Left renal pelvis (tissue), 4 donors: ENCODE data around the gene BBOX1. TPM values are rescaled to one million over a fixed set of nuclear protein-coding genes. Genes with fewer than 3 reads are reported as not detected.
"Not testable (repeated sequence)": the region's sequence is repeated elsewhere in the genome, so short reads cannot be mapped to it uniquely, and the experiment has no call there.

Source experiments
- DNase-seq, 4 donors: peaks; one replicate each; pipeline ENCODE4 v3.0.0-alpha.2; 2013; ENCODE audit warnings: low read depth in 4 of 4, low spot score in 3 of 4
- polyA plus RNA-seq, 4 donors: library from polyadenylated mRNA; unstranded; fragments of 120-200 nt; gene quantifications; one replicate each; pipeline ENCODE4 v1.2.1, GENCODE V29; 2013; ENCODE audit not compliant: insufficient read length in 4 of 4

Gene BBOX1, protein sequence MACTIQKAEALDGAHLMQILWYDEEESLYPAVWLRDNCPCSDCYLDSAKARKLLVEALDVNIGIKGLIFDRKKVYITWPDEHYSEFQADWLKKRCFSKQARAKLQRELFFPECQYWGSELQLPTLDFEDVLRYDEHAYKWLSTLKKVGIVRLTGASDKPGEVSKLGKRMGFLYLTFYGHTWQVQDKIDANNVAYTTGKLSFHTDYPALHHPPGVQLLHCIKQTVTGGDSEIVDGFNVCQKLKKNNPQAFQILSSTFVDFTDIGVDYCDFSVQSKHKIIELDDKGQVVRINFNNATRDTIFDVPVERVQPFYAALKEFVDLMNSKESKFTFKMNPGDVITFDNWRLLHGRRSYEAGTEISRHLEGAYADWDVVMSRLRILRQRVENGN
- 10 to 100 TPM in 3 of 4 donors, 1 to 10 TPM in 1; 1.3 to 62.2 (median 38.4) TPM for polyA plus RNA-seq

DNA sequence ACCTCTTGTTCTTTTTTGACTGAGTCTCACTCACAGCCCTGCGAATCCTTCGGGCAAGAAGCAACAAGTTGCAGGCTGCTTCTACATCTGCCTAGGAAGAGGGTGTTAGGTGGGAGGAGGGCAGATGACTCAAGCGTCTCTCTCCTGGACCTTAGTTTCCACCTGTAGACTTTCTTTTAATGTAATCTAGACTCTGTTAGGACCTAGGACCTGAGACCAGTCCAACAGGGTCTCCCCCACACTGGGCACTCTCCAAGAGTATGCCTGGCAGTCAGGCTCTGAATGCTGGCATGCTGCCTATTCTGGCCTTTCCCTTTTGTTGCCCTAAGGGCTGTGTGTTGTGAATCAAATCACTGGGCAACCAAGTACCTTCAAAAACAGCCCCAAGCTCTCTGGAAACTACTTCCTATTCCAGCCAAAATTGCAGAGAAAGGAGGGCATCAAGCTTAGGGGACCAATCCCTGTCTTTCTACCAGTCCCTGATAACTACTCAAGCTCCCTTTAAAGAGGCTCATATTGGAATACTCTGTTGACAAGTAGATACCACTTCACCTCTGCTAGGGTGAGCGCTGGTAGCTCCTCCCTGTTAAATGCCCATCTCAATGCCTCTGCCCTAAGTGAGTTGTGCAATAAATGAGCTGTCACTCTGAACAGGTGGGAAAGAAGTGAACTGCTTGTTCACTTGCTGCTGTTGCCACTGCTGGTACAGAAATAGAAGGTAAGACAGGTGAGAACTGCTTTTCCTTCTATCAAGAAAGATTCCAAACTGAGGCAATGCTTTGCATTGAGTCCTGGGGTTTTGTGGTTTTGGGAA lies at the start of gene BBOX1:
BBOX1 (plus strand) TSS at position 514 of the 814 bp plus-strand sequence. CDS start 14,616 bp downstream, outside the sequence.
- DNase-seq, result no peak

DNA sequence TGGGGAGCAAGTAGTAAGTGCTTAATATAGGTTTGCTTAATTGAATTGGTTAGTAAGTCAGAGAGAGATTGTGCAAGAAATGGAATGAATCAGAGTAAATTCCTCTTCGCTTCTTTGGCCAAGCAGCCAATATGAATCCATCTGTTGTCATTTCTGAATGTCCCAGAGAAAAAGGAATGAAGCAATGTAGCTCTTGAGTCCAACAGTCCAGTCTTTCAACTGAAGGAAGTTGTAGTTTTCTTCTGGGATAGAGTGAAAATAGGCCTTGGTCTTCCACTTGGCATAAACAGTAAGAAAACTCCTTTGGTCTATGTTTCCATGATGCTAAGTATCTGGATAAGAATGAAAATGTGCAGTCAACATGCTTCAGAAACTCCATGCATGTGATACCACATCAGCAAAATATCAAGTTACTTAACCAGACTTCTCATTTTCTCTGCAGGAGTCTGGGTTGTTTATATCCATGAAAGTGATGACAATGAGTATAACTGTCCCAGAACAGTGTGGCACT lies 48.5 kb upstream of the BBOX1 start:
- no peak for DNase-seq

DNA sequence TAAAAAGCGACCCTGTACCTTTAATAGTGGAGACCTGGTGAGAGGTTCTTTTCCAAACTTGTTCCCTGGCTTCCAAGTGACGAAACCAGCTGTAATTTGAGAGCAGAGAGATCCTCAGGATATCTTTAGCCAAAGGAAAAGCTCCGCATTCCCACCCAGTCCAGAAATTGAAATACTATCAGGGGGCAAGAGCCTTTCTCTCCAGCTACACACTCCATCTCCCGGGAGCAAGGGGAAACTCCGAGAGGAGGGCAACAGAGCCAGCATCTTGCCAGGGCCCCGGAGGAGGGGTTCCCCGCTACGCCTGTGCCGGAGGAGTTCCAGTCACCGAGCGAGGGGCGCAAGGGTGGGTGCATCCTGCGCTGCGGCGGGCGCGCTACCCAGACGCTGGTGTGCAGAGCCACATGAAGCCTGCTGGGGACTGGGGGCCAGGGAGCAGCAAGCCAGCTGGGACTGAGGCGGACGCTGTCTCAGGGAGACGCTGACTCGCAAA lies 46.6 kb upstream of the BBOX1 start, which contains the start of gene FIBIN:
FIBIN (plus strand) TSS at position 148 of the 493 bp plus-strand sequence. CDS start 415 bp downstream, outside the sequence.
- peak in 2 of 4 donors; percentile 36 to 42 for DNase-seq

- DNase-seq, result no peak
Observed at GRCh38 chr11:26994631-26995095, 46.0 kb upstream of the BBOX1 start.

DNA sequence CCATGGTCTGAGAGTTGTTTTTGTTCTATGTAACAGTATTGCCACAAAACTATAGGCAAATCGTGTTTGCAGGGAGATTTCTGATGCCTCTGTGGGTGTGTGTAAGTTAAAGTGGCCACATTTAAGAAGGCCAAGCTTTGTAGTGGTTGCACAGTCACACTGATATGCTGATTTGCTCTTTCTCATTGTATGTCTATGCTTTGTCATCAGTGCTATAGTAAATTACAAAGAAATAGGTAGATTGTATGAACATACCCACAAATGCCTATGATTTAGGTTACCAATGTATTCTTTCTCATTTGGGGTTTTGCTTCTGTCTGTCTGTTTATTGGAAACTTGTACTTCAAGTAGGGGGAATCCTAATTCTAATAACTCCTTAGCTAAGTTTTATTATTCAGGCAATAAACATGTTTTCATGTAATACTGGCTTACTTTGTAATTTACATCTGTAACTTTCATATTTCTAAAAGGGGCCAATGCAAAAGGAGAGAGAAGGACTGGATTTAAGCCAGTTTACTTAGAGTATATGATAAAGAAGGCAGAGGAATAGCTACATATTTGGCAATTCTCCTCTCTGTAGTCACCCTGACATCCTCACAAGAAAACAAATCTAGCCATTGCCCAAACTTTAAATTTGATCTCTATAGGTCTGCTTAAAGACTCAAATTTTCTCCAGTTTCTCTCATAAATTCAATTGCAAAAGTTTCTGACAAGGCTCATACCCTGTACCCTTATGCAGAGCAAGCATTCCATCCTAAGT lies 44.7 kb upstream of the BBOX1 start:
- DNase-seq, result no peak

GRCh38 chr11:26997378-26997777 lies 43.2 kb upstream of the BBOX1 start:
- DNase-seq, result no peak

DNA sequence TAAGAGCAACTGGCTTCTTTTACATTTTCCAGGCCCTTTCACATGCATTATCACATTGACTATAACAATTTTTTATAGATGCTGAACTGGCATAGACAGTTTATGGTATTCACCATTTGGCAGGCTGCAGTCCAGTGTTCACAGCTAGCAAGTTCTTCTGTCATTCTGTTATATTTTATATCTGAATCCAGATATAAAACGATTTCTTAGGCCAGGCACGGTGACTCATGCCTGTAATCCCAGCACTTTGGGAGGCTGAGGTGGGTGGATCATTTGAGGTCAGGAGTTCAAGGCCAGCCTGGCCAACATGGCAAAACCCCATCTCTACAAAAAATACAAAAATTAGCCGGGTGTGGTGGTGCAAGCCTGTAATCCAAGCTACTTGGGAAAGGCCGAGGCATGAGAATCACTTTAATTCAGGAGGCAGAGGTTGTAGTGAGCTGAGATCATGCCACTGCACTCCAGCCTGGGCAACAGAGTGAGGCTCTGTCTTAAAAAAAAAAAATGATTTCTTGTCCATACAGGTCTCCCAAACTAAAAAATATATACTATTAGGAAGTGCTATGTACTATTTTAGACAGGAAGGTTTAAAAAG lies 39.4 kb upstream of the BBOX1 start:
- not testable (repeated sequence) for DNase-seq

- no peak for DNase-seq
Observed at GRCh38 chr11:27002431-27002830, 38.2 kb upstream of the BBOX1 start.

DNA sequence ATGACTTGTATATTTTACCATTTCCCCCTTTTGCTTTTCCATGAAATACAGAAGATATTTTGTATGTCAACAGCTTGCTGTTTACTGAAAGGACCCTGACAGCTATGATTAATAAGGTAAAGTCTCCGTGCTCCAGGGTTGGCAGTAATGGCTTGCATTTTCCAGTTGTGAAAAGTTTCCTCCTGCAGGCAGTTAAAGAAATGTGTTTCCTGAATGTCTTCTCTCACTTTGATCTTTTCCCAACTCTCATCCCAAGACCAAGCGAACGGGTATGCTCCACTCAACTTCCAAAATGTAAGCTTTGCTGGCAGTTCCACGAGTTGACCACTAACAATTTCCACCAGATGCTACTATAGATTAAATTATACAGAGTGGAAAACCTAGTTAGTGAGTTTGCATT lies 37.8 kb upstream of the BBOX1 start:
- DNase-seq, result no peak

DNA sequence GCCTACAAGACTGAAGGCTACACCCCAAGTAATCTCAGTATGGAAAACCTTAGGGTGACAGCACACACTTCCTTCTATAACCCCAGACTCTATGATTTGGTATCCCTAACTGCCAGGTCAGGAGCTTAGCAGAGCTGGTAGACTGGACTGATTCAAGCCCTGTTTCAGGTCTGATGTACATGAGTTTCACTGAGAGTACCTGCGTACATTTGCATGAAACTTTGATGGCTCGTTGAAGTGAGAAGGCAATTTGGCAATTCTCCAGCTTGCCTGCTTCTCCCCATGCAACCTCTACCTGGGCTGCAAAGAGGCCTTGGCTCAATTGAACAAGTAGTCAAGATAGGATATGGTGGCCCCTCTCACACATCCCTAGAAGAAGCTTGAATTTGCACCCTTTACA lies 36.5 kb upstream of the BBOX1 start:
- no peak for DNase-seq

- DNase-seq, result no peak
Observed at GRCh38 chr11:27008811-27009535, 31.6 kb upstream of the BBOX1 start.

DNA sequence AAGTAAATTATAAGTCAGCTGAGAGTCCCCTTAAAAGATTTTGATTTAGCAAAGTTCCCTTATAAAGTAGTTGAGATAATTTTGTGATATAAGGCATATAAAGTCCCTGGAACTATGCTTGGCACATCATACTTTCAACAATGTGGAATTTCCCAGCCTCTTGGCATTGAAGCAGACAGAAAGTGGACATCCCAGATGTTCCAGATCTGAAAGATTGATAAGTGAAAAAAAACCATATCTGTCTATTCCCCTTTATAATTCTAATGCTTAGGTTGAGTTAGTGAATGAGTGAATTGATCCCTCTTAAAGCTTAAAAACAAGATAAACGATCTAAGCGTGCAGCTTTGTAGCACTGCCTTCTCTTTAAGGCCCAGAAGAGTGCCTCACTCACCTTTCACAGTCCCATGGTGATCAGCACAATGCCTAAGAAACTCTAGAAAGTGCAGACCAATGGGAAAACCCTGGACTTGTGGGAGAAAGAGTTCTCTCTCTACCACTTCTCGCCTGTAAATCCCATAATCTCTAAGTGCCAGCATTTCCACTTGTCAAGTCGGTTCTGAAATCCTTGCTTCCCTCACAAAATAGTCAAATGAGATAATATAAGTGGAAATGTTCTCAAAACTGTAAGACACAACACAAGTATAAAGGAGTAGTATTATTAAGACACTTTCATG lies 28.9 kb upstream of the BBOX1 start:
- DNase-seq, result no peak

- DNase-seq, result no peak
Observed at GRCh38 chr11:27012234-27012921, 28.2 kb upstream of the BBOX1 start.

DNA sequence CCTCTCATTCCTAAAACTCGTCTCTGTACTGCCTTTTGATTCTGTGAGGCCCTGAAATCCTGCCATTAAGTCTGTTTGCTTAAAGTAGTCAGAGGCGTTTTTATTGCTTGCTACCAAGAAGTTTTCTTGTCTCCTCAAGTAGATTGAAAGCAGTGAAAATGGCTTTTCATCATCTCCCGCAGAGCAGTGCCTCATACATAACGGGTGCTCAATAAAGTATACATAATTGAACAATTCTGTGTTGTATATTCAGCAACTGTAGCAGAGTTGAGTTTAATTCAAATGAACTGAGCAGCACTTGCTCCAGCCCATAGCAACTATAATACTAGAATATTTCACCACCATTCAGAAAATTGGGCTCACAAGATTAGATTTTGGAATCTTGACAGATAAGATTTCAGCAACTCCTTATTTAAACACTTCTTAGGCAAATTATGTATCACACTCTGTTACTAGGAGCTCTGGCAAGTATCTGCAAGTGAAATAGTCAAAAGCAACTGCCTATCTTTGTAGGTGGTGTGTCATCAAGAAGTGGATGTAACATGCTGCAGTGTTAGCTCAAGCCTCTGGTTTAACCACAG lies 26.7 kb upstream of the BBOX1 start:
- no peak for DNase-seq

- no peak for DNase-seq
Observed at GRCh38 chr11:27018902-27019529, 21.6 kb upstream of the BBOX1 start.

DNA sequence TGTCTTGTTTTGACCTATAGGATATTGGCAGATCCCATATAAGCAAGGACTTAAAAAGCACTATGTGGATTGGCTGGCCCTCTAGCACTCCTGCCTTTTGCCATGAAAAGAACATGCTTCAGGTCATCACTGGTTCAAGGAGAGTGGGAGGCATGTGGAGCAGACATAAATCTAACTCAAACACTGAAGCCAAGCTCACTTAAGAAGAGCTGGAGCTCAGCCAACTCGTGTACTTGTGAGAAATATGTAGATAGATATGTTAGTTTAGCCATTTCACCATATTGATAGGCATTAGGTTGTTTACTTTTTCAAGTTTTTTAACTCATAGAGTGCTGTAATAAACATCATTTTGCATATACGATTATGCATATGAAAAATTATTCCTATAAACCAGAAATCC lies 19.9 kb upstream of the BBOX1 start:
- no peak for DNase-seq

DNA sequence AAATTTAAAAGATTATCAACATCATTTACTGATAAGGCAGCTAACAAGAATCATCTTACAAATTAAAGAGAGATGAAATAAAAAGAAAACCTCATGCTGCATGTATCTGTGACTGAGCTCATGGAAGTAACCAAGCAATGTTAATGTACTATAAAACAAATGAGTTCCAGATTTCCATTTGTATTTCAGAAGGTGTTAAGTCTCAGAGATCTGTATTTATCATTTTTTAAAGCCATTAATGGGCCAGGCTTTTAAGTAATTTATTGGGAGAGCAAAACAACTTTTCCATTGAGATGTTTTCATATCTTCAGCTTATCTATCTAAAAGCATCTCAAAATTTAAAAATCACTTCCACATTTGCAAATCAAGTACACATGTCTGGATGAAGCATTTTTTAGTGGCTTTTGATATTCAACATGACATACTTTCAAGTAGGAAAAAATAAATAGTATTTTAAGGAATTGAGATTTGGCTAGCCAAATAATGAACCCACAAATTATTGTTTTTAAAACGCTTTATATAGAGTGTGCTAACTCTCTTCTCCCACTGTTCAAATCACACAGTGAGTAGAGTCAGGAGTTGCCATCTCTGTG lies 17.9 kb upstream of the BBOX1 start:
- no peak for DNase-seq
